K562 (cell line): Measurements from ENCODE around the gene PLIN5. TPM values are rescaled to one million over a fixed set of nuclear protein-coding genes. Genes with fewer than 3 reads are reported as not detected.

Experiments used
- ATAC-seq: fragments of 200-7000 bp; cut with Tn5 transposase; 3 replicates; pipeline ENCODE4 v1.9.1; 2020; ENCODE audit warnings: moderate library complexity
- BruUV-seq: library from RNA; stranded (reverse); fragments of 400-500 nt; replicated peaks from 2 replicates; lab custom pipeline; 2021; lab: Mats Ljungman, UMichigan
- CTCF ChIA-PET: fragments of 300-600 bp; formaldehyde crosslinking; extraction: SDS; loops from one replicate; lab custom pipeline; 2021; ENCODE audit warnings: low intra/inter-chr PET ratio; lab: Yijun Ruan, JAX
- POLR2A ChIA-PET: fragments of 300-600, 350-650 bp; sonication (Branson Sonifier 250); formaldehyde crosslinking; extraction: SDS; loops from one replicate; lab custom pipeline; 2021; ENCODE audit warnings: antibody characterized with exemption, inconsistent platforms; lab: Yijun Ruan, JAX
- DNase-seq, 4 experiments: peaks; one replicate each; pipeline versions ENCODE4 v3.0.0 to v3.0.0-alpha.2; 2011 to 2018; ENCODE audit warnings: low spot score in 3 of 4, mixed read lengths in 3 of 4; ENCODE audit errors: extremely low read depth in 1 of 4
- FAIRE-seq: peaks from 2 replicates; lab custom pipeline; 2011; peaks lifted over from hg19 to GRCh38; lab: Jason Lieb, UNC
- H2AFZ ChIP-seq: 2 replicates; pipeline ENCODE4 v1.6.0; 2011; ENCODE audit warnings: low read depth, low read length, control low read depth, inconsistent platforms
- H3K27ac ChIP-seq: fragments of 200-600 bp; 3 replicates; pipeline ENCODE4 v1.8.0; 2011; ENCODE audit warnings: low read depth, mild to moderate bottlenecking, control low read depth, inconsistent platforms, low read length, moderate library complexity, mixed read lengths; ENCODE audit errors: extremely low read depth
- H3K27me3 ChIP-seq, 2 experiments: fragments of 300-600 bp in 1 of 2; 2 replicates in 1 of 2; 3 replicates in 1 of 2; pipeline versions ENCODE4 v1.6.0 to v1.8.0; 2011; ENCODE audit warnings: inconsistent platforms in 2 of 2, low read length in 2 of 2, mild to moderate bottlenecking in 1 of 2, mixed read lengths in 1 of 2, moderate library complexity in 1 of 2; ENCODE audit not compliant: control insufficient read depth in 2 of 2, insufficient read depth in 2 of 2
- H3K36me3 ChIP-seq: fragments of 300-600 bp; 3 replicates; pipeline ENCODE4 v1.8.0; 2011; ENCODE audit warnings: mild to moderate bottlenecking, low read length, inconsistent platforms; ENCODE audit not compliant: control insufficient read depth, insufficient read depth
- H3K4me1 ChIP-seq, 2 experiments: fragments of 200-600 bp in 1 of 2; replicated peaks in 1 of 2; 2 replicates in 1 of 2; 3 replicates in 1 of 2; pipeline versions ENCODE4 v1.5.1 to v1.8.0; 2011; ENCODE audit warnings: inconsistent platforms in 2 of 2, low read length in 2 of 2, mild to moderate bottlenecking in 1 of 2, mixed read lengths in 1 of 2, moderate library complexity in 1 of 2; ENCODE audit not compliant: control insufficient read depth in 2 of 2, insufficient read depth in 2 of 2
- H3K4me2 ChIP-seq: 2 replicates; pipeline ENCODE4 v1.6.1; 2011; ENCODE audit warnings: low read length, control low read depth, inconsistent platforms, mixed read lengths; ENCODE audit not compliant: insufficient read depth
- H3K4me3 ChIP-seq: fragments of 200-600 bp; sonication (generic), shearing (Covaris generic); 2 replicates; pipeline ENCODE4 v1.5.1; 2016; ENCODE audit warnings: control low read depth, inconsistent platforms
- H3K79me2 ChIP-seq: fragments of 200-600 bp; 3 replicates; pipeline ENCODE4 v1.8.0; 2011; ENCODE audit warnings: low read length, inconsistent platforms; ENCODE audit not compliant: control insufficient read depth, insufficient read depth
- H3K9ac ChIP-seq, 2 experiments: 2 replicates each; pipeline versions ENCODE4 v1.6.0 to v1.6.1; 2011; ENCODE audit warnings: low read depth in 2 of 2, low read length in 2 of 2, control low read depth in 1 of 2, inconsistent platforms in 1 of 2, mild to moderate bottlenecking in 1 of 2, mixed read lengths in 1 of 2; ENCODE audit not compliant: insufficient read depth in 1 of 2
- H3K9me1 ChIP-seq: one replicate; pipeline ENCODE4 v1.6.0; 2011; ENCODE audit warnings: inconsistent platforms, mild to moderate bottlenecking, low read length, moderate library complexity; ENCODE audit not compliant: control insufficient read depth, insufficient read depth
- H3K9me3 ChIP-seq: replicated peaks from 2 replicates; pipeline ENCODE4 v1.5.1; 2011; ENCODE audit warnings: low read depth, low read length, inconsistent platforms; ENCODE audit not compliant: control insufficient read depth, insufficient read depth
- H4K20me1 ChIP-seq: replicated peaks from 2 replicates; pipeline ENCODE4 v1.6.1; 2011; ENCODE audit warnings: low read length, inconsistent platforms, mixed read lengths; ENCODE audit not compliant: control insufficient read depth, insufficient read depth
- MGA ChIP-seq: fragments of 450-650 bp; IDR thresholded peaks from 2 replicates; pipeline ENCODE4 v1.6.1; 2016; ENCODE audit warnings: mild to moderate bottlenecking, moderate library complexity
- WGBS: fragments of 100-300 bp; shearing (Covaris generic); methylation state at CpG from one replicate; pipeline ENCODE4 v1.1.6; 2016; ENCODE audit warnings: low coverage, mixed read lengths; ENCODE audit not compliant: insufficient coverage; ENCODE audit errors: missing lambda C conversion rate; 5-methylcytosine and 5-hydroxymethylcytosine counted together
- in situ Hi-C: fragments of 300-500 bp; cut with MboI; formaldehyde crosslinking; loops from 4 replicates; pipeline ENCODE4 v1.15.0; 2018; ENCODE audit warnings: inconsistent platforms, mixed read lengths
- intact Hi-C: fragments of 100-400 bp; cut with micrococcal nuclease; formaldehyde crosslinking; loops from 2 replicates; pipeline ENCODE4 v1.14.2; 2022
- polyA plus RNA-seq, 8 experiments: library from polyadenylated mRNA; depleted of rRNA in 4 of 8; stranded (reverse) in 5 of 8; unstranded in 3 of 8; fragments of >200 nt; fragmentation: Nextera tagmentation in 2 of 8; fragmentation: Illumina TruSeq in 1 of 8; extraction: Ambion mirVana in 2 of 8; extraction: Trizol in 1 of 8; gene quantifications; 2 replicates each; pipeline versions ENCODE4 v1.2.1 to v1.2.3, GENCODE V29; 2011 to 2014; ENCODE audit warnings: inconsistent platforms in 1 of 8, missing spikeins in 1 of 8
- total RNA-seq, 7 experiments: library from RNA; depleted of rRNA in 6 of 7; stranded (reverse); fragments of >200 nt in 6 of 7; fragmentation: Illumina TruSeq in 2 of 7; extraction: Trizol in 2 of 7; gene quantifications; 2 replicates each; pipeline versions ENCODE4 v1.2.1 to v1.2.3, GENCODE V29; 2011 to 2021; ENCODE audit warnings: low replicate concordance in 1 of 7

Gene PLIN5
- total and polyA plus RNA-seq, 9 of the 15 experiments (the other 6 are each of a cell fraction or from before 2014, with no cell fraction given) = 0.04 to 1.3 (median 0.50) TPM

GRCh38 chr19:4516939-4517300 is 18.1 kb downstream of the PLIN5 start:
- no peak for TF ChIP-seq MGA
- no peaks in the 10 kb centered on the region for H3K79me2 ChIP-seq
- intact Hi-C loops = no loop called here
- no TSS peak for BruUV-seq
- no peak overlapping the region for H2AFZ ChIP-seq
- H4K20me1 ChIP-seq = 0 out of 2 replicates have a peak, but pooled peaks cover 3% of the 10 kb centered on the region
- no peaks in the 10 kb centered on the region for H3K9me1 ChIP-seq
- no peaks in the 10 kb centered on the region for H3K9me3 ChIP-seq
- 9% methylated on average over 7 of the region's 8 CpGs for WGBS
- H3K4me3 ChIP-seq = no peak overlapping the region
- ChIA-PET POLR2A (interaction anchor here (1.2 kb wide), 1 partner anchor 8 kb away, joined by 3 read pairs; no protein-coding TSS in a partner anchor), CTCF (no interaction called here)
- ATAC-seq (no peak), FAIRE-seq (no peak), DNase-seq (no peak)
- H3K36me3 ChIP-seq = no peaks in the 10 kb centered on the region
- H3K27me3 ChIP-seq = peaks cover 14 to 32% of the 10 kb centered on the region in 2 experiments; a peak in 4 of 5 replicates
- in situ Hi-C loops = loop anchor here (5.0 kb wide), 1 partner anchor 245 kb away; no protein-coding TSS in a partner anchor
- H3K4me1 ChIP-seq = peaks cover 0 to 29% of the 10 kb centered on the region in 2 experiments; a peak in 2 of 5 replicates
- H3K9ac ChIP-seq = no peak overlapping the region
- H3K4me2 ChIP-seq = no peak overlapping the region
- no peak overlapping the region for H3K27ac ChIP-seq
